ENCODE data around the gene CCNYL1. TPM values are rescaled to one million over a fixed set of nuclear protein-coding genes. Genes with fewer than 3 reads are reported as not detected.
"Not testable (repeated sequence)": the region's sequence is repeated elsewhere in the genome, so short reads cannot be mapped to it uniquely, and the experiment has no call there.

The CCNYL1 gene
- total RNA-seq, 6 donors from 2014 or later: 10.9 to 27.0 (median 19.2) TPM

GRCh38 chr2:207682557-207682956, 28.9 kb upstream of the CCNYL1 start:
- H3K36me3 ChIP-seq: no peaks in the 10 kb centered on the region
- H3K9me3 ChIP-seq: no peaks in the 10 kb centered on the region
- WGBS, 2 donors: 90 to 96% methylated on average over 9 of the region's 9 CpGs
- ATAC-seq (ENCODE audit: low FRiP score in 2 of 2) (no peak), DNase-seq (no peak)
- H3K4me1 ChIP-seq: no peaks in the 10 kb centered on the region
- H3K27ac ChIP-seq: no peak overlapping the region
- no peak overlapping the region for H3K4me3 ChIP-seq
- TF ChIP-seq POLR2A (IDR thresholded peaks at IDR 0.05) (no peak), EP300 (IDR thresholded peaks at IDR 0.05) (no peak), POLR2AphosphoS5 (IDR thresholded peaks at IDR 0.05) (no peak)
- no peaks in the 10 kb centered on the region for H3K27me3 ChIP-seq

DNA sequence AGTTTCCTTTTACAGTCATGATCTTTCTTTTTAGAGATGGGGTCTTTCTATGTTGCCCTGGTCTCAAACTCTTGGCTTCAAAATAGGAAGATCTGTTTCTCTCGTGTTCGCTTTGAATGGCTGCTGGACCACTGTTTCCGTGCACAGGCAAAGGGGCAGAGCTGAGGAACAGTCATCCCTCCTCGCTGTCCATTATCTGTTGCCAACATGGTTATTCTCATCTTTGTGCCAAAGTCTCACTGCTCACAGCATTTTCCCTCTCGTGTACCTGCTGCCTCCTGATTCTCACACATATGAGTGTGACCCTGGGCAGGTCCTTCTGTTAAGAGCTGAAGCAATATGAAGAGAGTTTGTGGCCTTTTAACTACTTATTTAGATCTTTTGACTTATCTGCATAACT, 28.0 kb upstream of the CCNYL1 start:
- Histone ChIP-seq H3K4me3 (no peak overlapping the region), H3K4me1 (no peaks in the 10 kb centered on the region), H3K9me3 (no peaks in the 10 kb centered on the region), H3K27ac (no peak overlapping the region), H3K36me3 (no peaks in the 10 kb centered on the region), H3K27me3 (no peaks in the 10 kb centered on the region)
- 80 to 90% methylated on average over 5 of the region's 5 CpGs for WGBS, 2 donors
- ATAC-seq (ENCODE audit: low FRiP score in 2 of 2) (no peak), DNase-seq (no peak)
- no peak for TF ChIP-seq POLR2AphosphoS5 (IDR thresholded peaks at IDR 0.05)
- TF ChIP-seq CTCF (IDR thresholded peaks at IDR 0.05): no peak
- TF ChIP-seq POLR2A (IDR thresholded peaks at IDR 0.05): no peak
- TF ChIP-seq EP300 (IDR thresholded peaks at IDR 0.05): no peak

DNA sequence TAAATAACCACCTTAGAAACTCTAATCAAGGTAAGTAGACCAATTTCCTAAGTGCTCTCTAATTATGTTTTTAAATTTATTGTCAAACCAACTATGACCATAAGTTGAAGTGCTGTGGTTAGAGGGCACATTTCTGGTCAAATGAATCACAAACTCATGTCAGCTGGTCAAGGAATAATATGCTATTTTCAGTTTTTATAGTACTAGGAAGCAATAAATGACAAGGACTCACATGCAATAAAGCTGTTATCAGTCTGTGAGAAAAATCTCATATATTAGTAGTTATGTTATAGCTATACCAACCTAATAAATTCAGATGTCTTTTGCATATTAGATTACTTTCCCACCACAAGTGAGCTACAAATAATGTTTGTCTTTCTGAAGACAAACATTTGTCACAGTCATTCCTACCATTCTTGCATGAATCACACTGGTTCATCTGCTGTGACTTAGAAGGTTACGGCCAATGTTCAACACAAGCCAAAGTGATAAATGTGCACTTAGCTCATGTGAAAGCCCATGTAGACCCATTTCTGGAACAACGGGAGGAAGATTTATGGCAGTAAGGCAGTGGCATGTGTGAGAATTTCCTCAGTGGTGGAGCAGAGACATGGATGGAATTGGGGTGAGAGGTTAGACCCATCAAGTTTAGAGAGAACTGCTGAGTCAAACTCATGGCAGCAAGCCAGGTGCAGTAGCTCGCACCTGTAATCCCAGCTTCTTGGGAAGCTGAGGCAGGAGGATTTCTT, 27.4 kb upstream of the CCNYL1 start:
- no peak overlapping the region for H3K4me3 ChIP-seq
- H3K9me3 ChIP-seq: no peaks in the 10 kb centered on the region
- ATAC-seq (ENCODE audit: low FRiP score in 2 of 2): no peak
- H3K27me3 ChIP-seq: no peaks in the 10 kb centered on the region
- 69 to 77% methylated on average over 3 of the region's 3 CpGs for WGBS, 2 donors
- TF ChIP-seq CTCF (IDR thresholded peaks at IDR 0.05): no peak
- no peaks in the 10 kb centered on the region for H3K4me1 ChIP-seq
- DNase-seq: no peak
- H3K27ac ChIP-seq: no peak overlapping the region
- H3K36me3 ChIP-seq: no peaks in the 10 kb centered on the region

DNA sequence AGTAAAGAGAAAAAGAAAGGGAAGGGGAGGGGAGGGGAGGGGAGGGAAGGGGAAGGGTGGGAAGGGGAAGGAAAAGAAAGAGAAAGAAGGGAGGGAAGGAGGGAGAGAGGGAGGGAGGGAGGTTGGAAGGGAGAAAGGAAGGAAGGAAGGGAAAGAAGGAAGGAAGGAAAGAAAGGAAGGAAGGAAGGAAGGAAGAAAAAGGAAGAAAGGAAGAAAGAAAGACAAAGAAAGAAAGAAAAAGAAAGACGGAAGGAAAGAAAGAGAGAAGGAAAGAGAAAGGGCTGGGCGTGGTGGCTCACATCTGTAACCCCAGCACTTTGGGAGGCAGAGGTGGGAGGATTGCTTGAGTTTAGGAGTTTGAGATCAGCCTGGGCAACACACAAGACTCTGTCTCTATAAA, 24.6 kb upstream of the CCNYL1 start:
- H3K4me3 ChIP-seq: no peak overlapping the region
- no peaks in the 10 kb centered on the region for H3K36me3 ChIP-seq
- no peaks in the 10 kb centered on the region for H3K9me3 ChIP-seq
- no peaks in the 10 kb centered on the region for H3K4me1 ChIP-seq
- H3K27ac ChIP-seq: no peak overlapping the region
- TF ChIP-seq POLR2A (IDR thresholded peaks at IDR 0.05) (no peak), POLR2AphosphoS5 (IDR thresholded peaks at IDR 0.05) (no peak), EP300 (IDR thresholded peaks at IDR 0.05) (no peak), CTCF (IDR thresholded peaks at IDR 0.05) (no peak)
- no peaks in the 10 kb centered on the region for H3K27me3 ChIP-seq
- no peak for DNase-seq
- 42 to 58% methylated on average over 2 of the region's 2 CpGs for WGBS, 2 donors
- no peak for ATAC-seq (ENCODE audit: low FRiP score in 2 of 2)

DNA sequence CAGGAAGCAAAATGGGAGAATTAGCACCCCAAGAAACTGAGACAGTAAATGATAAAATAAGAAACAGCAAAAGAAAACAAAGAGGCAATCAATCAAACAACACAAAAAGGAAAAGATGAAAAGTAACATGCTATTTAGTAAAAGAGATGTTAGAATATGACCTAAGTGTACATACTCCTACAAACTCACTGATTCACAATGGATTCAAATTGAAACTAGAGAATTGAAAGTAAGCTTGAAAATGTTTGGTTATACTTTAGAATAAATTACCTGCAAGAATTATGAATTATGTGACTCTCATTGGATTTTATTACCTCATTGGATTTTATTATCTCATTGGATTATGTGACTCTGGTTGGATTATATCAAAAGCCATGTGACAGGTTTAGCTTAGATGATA, 22.8 kb upstream of the CCNYL1 start:
- Histone ChIP-seq H3K9me3 (no peaks in the 10 kb centered on the region), H3K27ac (no peak overlapping the region), H3K36me3 (no peaks in the 10 kb centered on the region), H3K4me1 (no peaks in the 10 kb centered on the region), H3K4me3 (no peak overlapping the region), H3K27me3 (no peaks in the 10 kb centered on the region)
- DNase-seq (no peak), ATAC-seq (ENCODE audit: low FRiP score in 2 of 2) (no peak)
- TF ChIP-seq POLR2AphosphoS5 (IDR thresholded peaks at IDR 0.05) (no peak), CTCF (IDR thresholded peaks at IDR 0.05) (no peak), EP300 (IDR thresholded peaks at IDR 0.05) (no peak), POLR2A (IDR thresholded peaks at IDR 0.05) (no peak)

GRCh38 chr2:207690845-207691461, 20.5 kb upstream of the CCNYL1 start:
- ATAC-seq (ENCODE audit: low FRiP score in 2 of 2); H3K27ac ChIP-seq; H3K4me1 ChIP-seq; H3K4me3 ChIP-seq; DNase-seq; H3K36me3 ChIP-seq; H3K27me3 ChIP-seq; H3K9me3 ChIP-seq: not testable (repeated sequence)
- WGBS, 2 donors: 81% methylated on average over 16 of the region's 16 CpGs
